ENCODE data around the gene NAV3.

DNA sequence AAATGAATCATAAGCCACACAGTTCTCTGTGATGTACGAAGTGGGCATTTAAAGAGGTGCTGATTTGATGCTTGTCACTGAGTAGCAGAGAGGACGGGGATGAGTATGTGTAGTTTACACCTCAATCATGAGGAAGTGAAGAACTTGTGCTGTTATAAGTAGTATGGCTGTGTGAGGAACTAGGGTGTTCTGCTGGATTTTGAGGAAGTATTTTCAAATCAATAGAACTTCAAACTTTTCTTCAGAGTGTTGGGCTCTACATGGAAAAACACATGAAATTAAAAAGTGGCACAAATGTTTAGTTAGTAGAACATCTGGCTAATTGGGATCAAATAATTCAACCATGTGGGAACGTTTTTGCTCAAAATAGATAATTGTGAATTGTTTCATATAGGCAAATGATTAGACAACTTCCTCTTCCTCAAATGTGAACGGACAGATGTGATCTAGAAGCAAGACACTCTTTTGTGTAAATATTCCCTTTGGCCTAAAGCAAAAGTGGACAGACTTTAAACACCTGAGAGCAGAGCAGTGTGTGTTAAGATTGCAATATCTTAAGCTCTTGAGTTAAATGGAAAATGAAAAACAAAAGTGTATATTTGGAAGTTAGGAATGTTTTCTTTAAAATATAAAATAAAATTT lies 168.5 kb downstream of the NAV3 start:
- TF ChIP-seq, protein P1, sequence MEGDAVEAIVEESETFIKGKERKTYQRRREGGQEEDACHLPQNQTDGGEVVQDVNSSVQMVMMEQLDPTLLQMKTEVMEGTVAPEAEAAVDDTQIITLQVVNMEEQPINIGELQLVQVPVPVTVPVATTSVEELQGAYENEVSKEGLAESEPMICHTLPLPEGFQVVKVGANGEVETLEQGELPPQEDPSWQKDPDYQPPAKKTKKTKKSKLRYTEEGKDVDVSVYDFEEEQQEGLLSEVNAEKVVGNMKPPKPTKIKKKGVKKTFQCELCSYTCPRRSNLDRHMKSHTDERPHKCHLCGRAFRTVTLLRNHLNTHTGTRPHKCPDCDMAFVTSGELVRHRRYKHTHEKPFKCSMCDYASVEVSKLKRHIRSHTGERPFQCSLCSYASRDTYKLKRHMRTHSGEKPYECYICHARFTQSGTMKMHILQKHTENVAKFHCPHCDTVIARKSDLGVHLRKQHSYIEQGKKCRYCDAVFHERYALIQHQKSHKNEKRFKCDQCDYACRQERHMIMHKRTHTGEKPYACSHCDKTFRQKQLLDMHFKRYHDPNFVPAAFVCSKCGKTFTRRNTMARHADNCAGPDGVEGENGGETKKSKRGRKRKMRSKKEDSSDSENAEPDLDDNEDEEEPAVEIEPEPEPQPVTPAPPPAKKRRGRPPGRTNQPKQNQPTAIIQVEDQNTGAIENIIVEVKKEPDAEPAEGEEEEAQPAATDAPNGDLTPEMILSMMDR (IDR thresholded peaks at IDR 0.05 in 8 of 11, conservative IDR thresholded peaks at IDR 0.05 in 3 of 11) = no peak
- TF ChIP-seq POLR2AphosphoS5 (IDR thresholded peaks at IDR 0.05) (no peak), POLR2A (IDR thresholded peaks at IDR 0.05) (no peak)

Data from spleen (tissue), 7 donors.